Occipital lobe (tissue), 2 donors: Measurements from ENCODE around the gene CLASP1. TPM values are rescaled to one million over a fixed set of nuclear protein-coding genes. Genes with fewer than 3 reads are reported as not detected.
"Not testable (repeated sequence)": the region's sequence is repeated elsewhere in the genome, so short reads cannot be mapped to it uniquely, and the experiment has no call there.

Source experiments
- DNase-seq: peaks from one replicate; lab custom pipeline; 2025; lab: John Stamatoyannopoulos, UW
- total RNA-seq: library from RNA; depleted of rRNA; stranded (reverse); fragments of >200 nt; gene quantifications from one replicate; pipeline ENCODE4 v1.2.3, GENCODE V29; 2014

CLASP1 gene
- total RNA-seq, 1 donor from 2014 or later, result 215 TPM

DNA sequence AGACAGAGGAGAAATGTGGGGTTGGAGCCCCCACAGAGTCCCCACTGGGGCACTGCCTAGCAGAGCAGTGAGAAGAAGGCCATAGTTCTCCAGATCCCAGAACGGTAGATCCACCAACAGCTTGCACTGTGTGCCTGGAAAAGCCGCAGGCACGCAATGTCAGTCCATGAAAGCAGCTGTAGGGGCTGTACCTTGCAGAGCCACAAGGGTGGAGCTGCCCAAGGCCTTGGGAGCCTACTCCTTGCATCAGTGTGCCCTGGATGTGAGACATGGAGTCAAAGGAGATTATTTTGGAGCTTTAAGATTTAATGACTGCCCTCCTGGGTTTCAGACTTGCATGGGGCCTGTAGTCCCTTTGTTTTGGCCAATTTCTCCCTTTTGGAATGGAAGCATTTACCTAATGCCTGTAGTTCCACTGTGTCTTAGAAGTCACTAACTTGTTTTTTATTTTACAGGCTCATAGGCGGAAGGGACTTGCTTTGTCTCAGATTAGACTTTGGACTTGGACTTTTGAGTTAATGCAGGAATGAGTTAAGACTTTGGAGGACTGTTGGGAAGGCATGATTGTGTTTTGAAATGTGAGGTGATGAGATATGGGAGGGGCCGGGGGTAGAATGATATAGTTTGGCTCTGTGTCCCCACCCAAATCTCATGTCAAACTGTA, 274.7 kb downstream of the CLASP1 start:
- DNase-seq, result not testable (repeated sequence)

DNA sequence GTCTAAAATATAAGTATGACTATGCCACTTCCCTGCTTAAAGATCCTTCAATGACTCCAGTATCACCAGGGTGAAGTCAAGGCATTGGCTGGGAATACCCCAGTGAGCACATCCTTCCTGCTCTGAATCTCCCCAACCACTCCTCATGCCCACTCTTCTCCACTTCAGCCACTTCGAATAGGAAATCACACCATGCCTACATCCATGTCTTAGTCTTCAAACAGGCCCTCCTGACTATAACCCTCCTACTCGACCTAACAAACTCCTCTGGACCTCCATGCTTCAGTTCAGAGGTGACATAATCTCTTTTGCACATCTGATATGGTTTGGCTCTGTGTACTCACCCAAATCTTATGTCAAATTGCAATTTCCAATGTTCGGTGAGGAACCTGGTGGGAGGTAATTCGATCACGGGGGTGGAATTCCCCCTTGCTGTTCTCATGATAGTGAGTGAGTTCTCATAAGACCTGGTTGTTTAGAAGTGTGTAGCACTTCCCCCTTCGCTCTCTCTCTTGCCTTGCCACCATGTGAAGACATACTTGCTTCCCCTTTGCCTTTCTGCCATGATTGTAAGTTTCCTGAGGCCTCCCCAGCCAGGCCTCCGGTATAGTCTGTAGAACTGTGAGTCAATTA, 276.4 kb downstream of the CLASP1 start:
- DNase-seq, result no peak

DNA sequence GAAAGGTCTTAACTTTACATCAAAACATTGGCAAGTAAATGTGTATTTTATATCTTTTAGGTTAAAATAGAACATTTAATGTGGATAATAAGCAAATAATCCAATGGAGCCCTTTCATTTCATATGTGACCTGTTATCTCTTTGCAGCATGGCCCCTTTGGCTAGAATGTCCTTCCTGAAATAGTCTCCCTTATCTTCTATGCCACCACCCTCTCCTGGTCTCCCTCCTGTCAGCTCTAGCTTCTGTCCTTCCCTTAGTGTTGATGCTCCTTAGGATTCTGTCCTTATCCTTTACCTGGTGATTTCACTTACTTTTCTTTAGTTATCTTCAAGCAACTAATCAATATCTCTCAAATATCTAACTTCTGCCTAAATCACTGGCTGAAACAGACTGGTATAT, 277.2 kb downstream of the CLASP1 start:
- no peak for DNase-seq

DNA sequence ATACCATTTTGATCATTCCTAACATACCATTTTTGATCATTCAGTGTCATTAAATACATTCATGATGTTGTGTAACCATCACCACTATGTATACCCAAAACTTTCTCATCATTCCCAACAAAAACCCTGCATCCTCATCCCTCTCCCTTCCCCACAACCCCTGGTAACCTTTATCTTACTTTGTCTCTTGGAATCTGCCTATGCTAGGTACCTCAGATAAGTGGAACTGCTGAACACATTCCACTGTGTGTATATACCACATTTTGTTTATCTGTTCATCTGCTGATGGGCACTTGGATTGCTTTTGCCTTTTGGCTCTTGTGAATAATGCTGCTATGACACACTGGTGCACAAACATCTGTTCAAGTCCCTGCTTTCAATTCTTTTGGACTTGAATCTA, 280.4 kb downstream of the CLASP1 start:
- DNase-seq, result no peak

DNA sequence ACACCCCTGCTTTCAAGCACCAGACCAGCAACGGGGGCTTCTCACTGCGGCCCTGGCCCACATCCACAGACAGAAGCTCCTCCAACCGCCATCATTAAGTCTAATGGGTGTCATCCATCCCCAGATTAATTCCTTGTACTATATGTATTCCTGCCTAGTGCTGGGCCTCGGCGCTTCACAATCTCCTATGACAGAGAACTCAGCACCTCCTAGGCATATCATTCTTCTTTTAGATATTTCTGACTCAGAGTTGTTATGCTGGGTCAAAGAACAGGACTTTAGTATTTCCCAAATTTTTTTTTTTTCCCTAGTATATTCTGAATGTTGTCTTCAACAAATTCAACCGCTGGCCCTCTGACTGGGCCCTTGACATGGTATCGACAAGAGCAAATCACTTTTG, 281.1 kb downstream of the CLASP1 start:
- DNase-seq, result no peak

DNA sequence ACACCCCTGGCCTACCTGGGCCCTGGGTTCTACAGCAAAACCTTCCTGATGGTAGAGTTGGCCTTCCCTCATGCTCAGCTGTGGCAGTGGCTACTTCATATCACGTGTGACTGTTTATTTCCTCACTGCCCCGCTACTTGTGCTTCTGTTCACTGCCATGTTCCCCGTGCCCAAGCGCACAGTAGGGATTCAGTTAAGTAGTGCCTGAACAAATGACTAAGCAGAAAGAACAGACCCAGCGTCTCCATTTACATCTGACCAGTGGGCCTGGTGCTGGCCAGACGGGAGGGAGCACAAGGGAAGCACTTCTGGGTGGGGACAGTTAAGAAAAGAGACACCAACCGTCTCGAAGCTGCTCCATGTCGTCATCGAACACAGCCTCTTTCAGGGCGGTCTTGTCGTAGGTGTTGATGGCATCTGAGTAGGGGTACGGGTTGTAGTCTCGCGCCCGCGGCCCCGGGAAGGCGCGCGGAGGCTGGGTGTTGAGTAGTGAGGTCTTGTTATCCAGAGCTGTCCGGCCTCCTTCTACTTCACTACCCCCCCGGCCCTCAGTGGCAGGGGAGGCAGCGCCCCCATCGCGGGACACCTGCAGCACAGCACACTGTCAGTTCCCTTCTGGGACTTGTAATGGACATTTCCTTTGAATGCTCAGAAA, 281.9 kb downstream of the CLASP1 start:
- DNase-seq, result no peak

DNA sequence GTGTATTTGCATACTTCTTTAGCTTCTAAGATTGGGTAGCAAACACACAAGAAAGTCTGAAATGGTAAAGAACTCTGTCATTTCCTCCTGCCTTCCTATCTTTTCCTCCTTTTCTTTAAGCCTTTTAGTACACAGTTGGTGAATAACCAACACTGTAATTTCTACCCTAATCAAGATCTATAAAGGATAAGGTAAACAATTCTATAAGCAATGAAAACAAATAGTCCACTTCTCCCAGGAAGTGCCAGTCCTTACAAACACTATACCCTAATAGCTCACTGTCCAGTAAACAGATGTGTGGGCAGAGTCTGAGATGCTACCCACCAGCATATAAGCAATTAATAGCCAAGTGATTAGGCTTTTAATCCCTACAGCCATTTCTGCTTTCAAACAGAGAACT, 283.2 kb downstream of the CLASP1 start:
- DNase-seq, result no peak

DNA sequence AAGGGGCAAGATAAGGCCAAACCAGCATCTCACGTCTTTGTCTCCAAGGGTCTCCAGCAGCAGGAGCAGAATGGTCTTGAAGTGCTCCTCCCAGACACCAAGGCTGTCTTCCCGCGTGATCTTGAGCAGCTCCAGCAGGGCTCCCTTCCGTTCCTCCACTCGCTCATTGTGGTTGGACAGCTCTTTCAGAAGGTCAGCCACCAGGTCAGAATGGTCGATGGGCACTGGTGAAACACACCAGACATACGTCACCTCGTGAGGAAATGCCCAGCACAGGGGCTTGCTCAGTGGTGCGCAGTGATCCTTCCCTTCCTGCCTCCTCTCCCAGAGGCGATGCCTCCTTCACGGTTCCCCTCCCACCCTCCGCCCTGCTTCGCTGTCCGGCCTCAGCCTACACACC, 284.2 kb downstream of the CLASP1 start:
- no peak for DNase-seq

DNA sequence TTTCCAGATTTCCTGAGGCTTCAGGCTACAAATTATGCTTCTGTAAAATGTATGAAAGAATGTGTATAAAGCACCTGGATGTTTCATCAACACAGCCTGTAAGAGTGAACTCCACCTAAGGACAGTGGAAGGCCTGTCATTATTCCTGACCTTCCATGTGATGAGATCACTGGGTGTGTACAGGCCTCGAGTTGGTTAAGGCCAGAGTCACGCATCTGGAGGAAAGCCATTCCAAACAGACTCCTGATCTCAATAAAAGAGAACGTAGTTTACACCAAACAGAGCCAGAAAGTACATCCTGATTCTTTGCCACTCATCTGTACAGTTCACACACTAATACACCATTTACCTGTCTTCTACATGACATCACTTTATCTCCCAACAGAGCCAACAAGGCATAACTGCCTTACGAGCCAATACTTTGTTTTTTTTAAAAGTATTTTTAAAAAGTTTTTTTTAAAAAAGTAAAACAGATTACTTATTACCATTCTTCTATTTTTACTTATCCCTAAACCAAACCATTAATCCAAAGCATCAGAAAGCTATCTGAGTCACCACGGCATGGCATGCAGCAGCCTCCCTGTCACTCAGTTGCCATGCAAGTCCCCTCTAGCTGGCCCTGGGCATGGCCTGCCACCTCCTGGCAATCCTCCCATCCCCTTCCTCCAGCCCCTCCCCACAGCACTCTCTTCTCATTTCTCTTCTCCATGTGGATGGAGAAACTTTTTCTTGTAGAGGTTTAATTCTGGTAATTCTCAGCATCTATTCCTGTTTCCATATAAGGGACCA, 285.4 kb downstream of the CLASP1 start:
- no peak for DNase-seq

DNA sequence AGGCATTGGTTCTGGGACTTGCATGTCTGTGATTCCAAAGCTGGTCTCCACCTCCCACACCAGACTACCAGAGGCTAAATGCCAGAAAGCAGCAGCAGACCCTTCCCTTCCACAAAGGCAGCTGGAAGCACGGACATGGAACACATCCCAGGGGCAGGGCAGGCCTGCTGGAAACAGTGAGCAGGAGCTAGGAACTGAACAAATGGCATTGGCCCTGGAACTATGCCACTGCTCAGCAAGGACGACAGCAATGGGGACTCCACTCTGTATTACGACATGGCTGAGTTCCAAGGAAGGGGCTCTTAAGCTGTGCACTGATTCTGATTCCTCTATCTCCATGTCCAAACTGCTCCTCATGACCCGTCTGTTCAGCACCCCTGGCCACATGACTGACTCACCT, 286.5 kb downstream of the CLASP1 start:
- no peak for DNase-seq

DNA sequence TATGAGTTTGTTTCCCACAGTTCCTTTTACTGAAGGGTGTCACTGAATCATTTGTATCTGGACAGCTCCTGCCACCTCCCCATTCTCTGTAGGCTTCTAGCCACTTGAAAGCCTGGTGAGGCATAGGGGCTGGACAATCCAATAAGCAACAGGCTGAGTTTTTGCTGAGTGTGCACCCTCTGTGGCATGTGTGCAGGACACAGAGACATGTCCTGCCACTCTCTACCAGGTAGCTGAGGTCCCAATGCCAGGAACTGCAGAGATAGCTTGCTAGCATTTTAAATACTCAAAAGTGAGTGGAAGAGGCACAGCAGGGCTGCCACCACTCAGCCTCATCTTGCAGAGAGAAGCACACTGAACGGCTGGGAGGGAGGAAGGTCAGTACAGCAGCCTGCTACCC, 287.0 kb downstream of the CLASP1 start:
- no peak for DNase-seq

DNA sequence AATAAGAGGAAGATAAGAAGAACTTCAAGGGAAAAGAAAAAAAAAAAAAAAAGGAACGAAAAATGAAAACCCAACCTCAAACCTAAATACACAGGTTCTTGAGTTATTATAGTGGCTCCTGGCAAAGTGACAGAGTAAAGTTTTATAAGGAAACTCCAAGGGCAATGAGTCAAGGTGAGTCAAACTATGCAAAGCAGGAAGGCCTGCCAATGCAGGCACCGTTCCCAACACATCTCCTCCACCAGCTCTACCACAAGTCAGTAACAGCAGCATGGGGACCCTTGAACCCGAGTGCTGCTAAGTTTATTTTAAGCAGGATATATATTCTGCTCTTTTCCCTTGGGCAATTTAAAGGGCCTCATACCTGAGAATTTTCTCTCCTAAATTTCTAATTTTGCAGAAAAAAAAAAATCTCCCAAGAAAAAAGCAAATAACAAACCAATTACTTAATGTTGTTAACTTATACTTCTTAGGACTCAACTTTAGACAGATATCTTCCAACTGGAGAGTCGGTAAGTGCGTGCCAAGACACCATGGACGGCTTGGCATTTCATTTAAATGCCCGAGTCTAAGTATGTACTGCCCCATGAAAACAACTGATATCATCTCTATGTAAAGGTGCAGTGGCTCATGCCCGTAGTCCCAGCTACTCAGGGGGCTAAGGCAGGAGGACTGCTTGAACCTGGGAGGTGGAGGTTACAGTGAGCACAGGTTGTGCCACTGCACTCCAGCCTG, 288.5 kb downstream of the CLASP1 start:
- no peak for DNase-seq

DNA sequence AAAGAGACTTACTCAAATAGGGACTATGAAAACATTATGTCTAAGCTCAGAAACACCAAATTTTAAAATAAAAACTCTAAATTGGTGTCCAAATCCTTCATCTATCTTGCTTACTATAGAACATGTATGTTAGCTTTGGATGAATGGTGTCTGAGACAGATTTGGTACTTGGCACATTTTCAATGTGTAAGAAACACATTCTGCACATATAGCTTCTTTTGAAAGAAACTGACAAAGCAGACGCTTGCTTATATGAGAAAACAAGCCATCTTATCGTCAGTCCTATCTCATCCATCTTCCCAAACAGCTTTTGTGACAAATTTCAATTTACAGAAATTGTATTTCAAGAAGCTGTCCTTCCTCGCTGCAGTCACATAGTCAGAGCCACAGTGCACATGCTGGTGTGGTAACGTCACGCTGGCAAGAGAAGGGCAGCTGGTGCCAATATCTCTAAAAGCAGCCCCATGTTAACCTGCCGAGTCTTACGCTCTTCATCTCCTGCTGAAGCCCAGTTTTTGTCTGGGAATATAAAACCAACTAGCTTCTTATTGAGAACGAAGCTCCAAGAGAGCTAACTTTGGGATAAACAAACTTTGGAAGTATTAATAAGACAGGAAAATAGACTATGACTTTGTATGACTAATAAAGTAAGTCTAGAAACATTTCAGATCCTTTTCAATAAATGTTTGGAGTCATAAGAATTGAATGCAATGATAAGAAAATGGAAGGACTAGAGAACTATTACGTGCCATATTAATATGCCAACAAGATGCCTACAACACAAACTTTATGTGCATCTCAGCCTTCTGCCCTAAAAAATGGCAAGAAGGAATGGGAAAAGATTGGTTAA, 289.3 kb downstream of the CLASP1 start:
- no peak for DNase-seq

DNA sequence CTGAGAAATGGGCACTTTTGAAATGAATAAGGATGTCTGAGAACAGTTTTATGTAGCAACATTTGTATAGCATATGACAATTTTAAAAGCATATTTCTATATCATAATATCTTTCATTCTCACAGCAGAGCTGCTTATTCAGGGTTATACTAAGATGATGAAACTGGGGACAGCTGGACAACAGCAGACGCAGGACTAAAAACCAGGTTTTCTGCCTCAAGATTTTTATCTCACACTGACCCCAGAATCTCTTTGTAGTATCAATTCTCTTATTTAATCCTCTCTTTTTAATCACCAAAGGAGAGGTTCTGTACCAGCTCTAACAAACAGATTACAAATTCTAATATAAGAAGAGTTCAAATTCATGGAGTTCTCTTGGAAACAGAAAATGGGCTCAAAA, 290.1 kb downstream of the CLASP1 start:
- DNase-seq, result no peak

DNA sequence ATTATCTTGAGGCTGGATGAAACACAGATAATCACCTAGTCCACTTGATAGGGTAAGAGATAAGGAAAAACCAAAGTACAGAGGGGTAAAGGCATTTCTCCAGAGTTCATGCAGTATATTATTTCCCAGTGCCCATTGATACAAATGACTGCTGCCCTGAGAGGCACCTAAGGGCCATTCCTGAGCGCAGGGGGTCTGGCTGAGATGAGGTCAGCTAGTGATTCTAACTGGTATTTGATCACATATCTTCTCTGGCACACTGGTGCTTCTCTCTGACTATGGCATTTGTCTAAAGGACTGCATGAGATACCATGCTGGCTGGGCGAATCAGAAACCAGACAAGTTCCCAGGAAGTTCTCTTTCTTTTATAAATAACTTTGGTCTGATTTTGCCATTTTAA, 291.0 kb downstream of the CLASP1 start:
- no peak for DNase-seq

DNA sequence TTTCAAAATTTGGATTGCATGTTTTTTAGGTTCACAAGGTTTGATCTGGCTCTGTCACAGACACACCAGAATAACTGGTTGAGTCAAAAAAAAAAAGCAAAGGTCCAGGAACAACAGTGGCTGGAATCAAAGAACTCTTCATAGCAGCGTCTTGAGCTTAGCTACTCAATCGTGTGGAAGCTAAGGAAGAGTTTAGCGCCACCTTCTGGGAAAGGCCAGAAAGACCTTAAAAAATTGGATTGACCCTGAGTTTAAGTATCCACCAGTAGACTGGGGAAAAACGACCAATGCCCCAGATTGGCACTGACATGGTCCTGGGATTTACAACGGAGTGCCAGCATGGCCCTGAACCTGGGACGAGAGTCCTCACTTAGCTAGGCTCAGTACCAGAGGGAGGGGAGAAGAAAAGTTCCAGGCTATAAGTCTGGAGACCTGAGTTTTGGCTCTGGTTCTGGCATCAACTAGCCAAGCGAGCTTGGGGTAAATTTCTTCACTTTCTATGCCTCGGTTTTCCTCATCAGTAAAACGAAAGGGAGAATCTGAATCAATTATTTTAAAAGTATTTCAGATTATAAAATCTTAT, 293.1 kb downstream of the CLASP1 start:
- DNase-seq, result peak; percentile 14

DNA sequence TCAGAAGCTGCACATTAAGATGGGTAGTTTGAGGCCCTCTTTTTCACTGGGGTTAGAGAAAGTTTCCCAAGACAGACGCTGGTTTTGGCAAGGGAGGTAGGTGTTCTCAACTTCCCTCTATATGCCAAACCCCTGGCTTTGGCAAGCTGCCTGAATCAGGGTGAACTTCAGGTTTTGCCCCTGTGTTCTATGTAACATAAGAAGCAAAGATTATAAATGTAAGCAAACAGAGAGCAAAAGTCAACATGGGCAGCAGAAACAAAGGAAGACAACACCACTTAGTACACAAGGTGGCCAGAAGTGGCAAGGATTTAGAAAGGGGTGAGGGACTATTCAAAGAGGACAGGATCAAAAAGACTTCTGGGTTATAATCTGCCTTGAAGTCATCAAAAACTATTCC, 293.8 kb downstream of the CLASP1 start:
- no peak for DNase-seq

DNA sequence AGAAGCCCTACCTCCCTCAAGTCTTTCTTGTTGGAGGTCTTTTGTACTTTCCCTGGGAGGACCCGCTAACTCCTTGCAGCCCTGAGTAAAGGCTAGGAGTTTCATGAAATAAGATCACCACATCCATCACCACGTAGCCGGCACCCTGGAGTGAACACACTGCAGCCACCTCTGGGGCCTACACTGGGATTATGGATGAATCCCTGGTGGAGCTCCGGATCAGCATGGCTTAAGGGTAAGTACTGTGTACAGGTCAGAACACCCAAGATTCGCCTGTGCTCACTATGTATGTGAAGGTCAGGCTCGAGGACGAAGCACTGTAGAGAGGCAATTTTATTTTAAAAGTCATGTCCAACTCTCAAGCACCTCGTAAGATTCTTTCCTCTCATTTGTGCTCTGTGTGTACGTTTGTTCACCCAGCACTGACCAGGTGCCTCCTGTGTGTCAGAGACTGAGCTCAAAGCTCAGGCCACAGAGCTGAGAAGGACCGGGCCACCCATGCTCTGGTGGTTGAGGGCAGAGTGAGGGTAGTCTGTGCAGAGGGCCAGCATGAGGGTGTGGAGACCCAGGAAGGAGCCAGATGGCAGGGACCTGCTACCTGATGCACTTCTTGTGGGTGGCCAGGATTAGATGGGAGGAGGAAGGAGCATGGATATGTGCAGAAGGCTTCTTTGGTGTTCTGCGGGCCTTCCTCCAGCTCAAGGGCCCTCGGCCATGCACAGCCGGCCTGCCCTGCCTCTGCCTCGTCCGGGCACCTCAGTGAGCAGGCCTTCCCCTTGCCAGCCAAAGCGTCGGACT, 297.5 kb downstream of the CLASP1 start:
- DNase-seq, result no peak

DNA sequence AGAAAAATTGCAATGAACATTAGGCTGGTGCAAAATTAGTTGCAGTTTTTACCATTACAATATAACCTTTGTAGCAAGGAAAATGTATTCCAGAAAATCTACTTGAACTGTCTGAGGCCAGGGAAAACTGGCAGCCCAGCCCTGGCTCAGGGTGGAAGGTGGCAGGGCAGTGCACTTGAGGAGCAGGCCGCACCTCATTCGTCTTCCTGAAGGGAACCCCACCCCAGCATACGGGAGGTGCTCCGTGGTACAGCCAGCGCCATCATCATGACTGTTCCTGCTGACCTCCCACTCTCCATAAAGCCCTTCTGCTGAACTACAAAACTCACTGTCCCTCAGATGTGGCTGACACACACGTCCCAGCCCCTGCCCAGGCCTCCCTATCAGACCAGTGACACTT, 298.4 kb downstream of the CLASP1 start:
- no peak for DNase-seq
